ENCODE results near the gene BCOR. TPM values are rescaled to one million over a fixed set of nuclear protein-coding genes. Genes with fewer than 3 reads are reported as not detected.

Gene BCOR
- total and polyA plus RNA-seq, 9 of the 15 experiments (the other 6 are each of a cell fraction or from before 2014, with no cell fraction given): 27.5 to 113 (median 37.6) TPM

DNA sequence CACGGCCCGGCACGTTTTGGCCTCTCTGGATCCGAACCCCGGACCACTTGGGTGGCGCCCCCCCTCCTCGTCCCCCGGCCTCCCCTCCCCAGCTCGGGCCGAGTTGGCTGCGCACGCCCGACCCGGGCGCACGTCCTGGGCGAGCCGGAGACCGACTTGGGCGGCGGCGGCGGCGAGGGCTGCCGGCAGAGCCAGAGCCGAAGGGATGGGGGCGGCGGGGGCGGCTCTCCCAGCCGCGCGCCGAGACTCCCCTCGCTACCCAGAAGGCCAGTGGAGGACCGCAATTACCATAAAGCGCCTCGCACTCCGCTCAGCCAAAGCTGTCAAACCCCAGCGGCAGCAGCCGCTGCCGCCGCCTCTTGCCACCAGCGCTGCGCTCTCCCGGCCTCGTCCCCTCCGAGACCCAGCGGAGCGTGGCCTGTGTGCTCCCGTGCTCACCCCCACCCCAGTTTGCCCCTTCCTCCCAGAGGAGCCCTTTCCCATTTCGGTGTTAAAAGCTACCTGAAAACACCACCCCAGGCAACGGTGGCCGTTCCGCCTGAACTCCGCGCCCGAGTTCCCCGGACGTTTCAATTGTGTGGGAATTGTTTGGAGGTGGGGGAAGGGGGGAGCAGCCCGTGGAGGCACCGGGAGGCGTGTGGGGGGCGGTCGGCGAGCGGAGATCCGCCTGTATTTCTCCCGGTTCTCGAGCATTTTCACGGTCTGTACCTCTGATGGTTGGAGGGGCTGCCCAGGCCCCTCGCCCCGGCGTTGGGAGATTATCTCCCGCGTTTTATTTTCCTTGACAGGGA, 701 bp upstream of the BCOR start (continued):
- TF ChIP-seq, protein P1, sequence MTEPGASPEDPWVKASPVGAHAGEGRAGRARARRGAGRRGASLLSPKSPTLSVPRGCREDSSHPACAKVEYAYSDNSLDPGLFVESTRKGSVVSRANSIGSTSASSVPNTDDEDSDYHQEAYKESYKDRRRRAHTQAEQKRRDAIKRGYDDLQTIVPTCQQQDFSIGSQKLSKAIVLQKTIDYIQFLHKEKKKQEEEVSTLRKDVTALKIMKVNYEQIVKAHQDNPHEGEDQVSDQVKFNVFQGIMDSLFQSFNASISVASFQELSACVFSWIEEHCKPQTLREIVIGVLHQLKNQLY (CRISPR knock-in tag; conservative IDR thresholded peaks at IDR 0.05): no peak
- TF ChIP-seq, protein P2, sequence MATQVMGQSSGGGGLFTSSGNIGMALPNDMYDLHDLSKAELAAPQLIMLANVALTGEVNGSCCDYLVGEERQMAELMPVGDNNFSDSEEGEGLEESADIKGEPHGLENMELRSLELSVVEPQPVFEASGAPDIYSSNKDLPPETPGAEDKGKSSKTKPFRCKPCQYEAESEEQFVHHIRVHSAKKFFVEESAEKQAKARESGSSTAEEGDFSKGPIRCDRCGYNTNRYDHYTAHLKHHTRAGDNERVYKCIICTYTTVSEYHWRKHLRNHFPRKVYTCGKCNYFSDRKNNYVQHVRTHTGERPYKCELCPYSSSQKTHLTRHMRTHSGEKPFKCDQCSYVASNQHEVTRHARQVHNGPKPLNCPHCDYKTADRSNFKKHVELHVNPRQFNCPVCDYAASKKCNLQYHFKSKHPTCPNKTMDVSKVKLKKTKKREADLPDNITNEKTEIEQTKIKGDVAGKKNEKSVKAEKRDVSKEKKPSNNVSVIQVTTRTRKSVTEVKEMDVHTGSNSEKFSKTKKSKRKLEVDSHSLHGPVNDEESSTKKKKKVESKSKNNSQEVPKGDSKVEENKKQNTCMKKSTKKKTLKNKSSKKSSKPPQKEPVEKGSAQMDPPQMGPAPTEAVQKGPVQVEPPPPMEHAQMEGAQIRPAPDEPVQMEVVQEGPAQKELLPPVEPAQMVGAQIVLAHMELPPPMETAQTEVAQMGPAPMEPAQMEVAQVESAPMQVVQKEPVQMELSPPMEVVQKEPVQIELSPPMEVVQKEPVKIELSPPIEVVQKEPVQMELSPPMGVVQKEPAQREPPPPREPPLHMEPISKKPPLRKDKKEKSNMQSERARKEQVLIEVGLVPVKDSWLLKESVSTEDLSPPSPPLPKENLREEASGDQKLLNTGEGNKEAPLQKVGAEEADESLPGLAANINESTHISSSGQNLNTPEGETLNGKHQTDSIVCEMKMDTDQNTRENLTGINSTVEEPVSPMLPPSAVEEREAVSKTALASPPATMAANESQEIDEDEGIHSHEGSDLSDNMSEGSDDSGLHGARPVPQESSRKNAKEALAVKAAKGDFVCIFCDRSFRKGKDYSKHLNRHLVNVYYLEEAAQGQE (IDR thresholded peaks at IDR 0.05; ENCODE audit: borderline replicate concordance): no peak
- TF ChIP-seq, protein P2 (CRISPR knock-in tag; IDR thresholded peaks at IDR 0.05; ENCODE audit: low read depth): no peak
- TF ChIP-seq, protein P3, sequence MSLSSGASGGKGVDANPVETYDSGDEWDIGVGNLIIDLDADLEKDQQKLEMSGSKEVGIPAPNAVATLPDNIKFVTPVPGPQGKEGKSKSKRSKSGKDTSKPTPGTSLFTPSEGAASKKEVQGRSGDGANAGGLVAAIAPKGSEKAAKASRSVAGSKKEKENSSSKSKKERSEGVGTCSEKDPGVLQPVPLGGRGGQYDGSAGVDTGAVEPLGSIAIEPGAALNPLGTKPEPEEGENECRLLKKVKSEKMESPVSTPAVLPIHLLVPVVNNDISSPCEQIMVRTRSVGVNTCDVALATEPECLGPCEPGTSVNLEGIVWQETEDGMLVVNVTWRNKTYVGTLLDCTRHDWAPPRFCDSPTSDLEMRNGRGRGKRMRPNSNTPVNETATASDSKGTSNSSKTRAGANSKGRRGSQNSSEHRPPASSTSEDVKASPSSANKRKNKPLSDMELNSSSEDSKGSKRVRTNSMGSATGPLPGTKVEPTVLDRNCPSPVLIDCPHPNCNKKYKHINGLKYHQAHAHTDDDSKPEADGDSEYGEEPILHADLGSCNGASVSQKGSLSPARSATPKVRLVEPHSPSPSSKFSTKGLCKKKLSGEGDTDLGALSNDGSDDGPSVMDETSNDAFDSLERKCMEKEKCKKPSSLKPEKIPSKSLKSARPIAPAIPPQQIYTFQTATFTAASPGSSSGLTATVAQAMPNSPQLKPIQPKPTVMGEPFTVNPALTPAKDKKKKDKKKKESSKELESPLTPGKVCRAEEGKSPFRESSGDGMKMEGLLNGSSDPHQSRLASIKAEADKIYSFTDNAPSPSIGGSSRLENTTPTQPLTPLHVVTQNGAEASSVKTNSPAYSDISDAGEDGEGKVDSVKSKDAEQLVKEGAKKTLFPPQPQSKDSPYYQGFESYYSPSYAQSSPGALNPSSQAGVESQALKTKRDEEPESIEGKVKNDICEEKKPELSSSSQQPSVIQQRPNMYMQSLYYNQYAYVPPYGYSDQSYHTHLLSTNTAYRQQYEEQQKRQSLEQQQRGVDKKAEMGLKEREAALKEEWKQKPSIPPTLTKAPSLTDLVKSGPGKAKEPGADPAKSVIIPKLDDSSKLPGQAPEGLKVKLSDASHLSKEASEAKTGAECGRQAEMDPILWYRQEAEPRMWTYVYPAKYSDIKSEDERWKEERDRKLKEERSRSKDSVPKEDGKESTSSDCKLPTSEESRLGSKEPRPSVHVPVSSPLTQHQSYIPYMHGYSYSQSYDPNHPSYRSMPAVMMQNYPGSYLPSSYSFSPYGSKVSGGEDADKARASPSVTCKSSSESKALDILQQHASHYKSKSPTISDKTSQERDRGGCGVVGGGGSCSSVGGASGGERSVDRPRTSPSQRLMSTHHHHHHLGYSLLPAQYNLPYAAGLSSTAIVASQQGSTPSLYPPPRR (CRISPR knock-in tag; IDR thresholded peaks at IDR 0.05; ENCODE audit: borderline replicate concordance): no peak
- TF ChIP-seq, protein P4, sequence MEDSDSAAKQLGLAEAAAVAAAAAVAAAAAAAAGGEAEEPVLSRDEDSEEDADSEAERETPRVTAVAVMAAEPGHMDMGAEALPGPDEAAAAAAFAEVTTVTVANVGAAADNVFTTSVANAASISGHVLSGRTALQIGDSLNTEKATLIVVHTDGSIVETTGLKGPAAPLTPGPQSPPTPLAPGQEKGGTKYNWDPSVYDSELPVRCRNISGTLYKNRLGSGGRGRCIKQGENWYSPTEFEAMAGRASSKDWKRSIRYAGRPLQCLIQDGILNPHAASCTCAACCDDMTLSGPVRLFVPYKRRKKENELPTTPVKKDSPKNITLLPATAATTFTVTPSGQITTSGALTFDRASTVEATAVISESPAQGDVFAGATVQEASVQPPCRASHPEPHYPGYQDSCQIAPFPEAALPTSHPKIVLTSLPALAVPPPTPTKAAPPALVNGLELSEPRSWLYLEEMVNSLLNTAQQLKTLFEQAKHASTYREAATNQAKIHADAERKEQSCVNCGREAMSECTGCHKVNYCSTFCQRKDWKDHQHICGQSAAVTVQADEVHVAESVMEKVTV (CRISPR knock-in tag; IDR thresholded peaks at IDR 0.05): no peak
- TF ChIP-seq SMARCB1 (IDR thresholded peaks at IDR 0.05; ENCODE audit: insufficient read length, low read depth) (no peak), CAMTA2 (CRISPR knock-in tag; conservative IDR thresholded peaks at IDR 0.05) (no peak), RUNX1 (IDR thresholded peaks at IDR 0.05; ENCODE audit: low read depth) (no peak)
